Right ventricle myocardium inferior (tissue), 1 donor: ENCODE data around the gene NRP1. TPM values are rescaled to one million over a fixed set of nuclear protein-coding genes. Genes with fewer than 3 reads are reported as not detected.
A peak's percentile ranks its signal among the peaks of the same experiment; 100 is the strongest.

Source experiments
- ATAC-seq: fragments of 200-7000 bp; cut with Tn5 transposase; one replicate; pipeline ENCODE4 v1.9.1; 2020; ENCODE audit warnings: mild to moderate bottlenecking, moderate library complexity
- DNase-seq: peaks from one replicate; pipeline ENCODE4 v3.0.0; 2021; ENCODE audit errors: missing footprints
- intact Hi-C: fragments of 100-400 bp; cut with DNase I; formaldehyde crosslinking; loops from one replicate; pipeline ENCODE4 v1.11.0; 2022
- total RNA-seq: library from RNA; stranded (reverse); fragmentation: NEBNext Ultra II Directional; extraction: Animal tissue kit (Norgen Biotek cat#: 25700); gene quantifications from one replicate; pipeline ENCODE4 v1.2.1, GENCODE V29; 2021
- donor health status: DM: no; HTN: yes; CAD: no; lungs with severe emphysema.

NRP1 gene
- total RNA-seq, 1 donor from 2014 or later: 175 TPM

DNA sequence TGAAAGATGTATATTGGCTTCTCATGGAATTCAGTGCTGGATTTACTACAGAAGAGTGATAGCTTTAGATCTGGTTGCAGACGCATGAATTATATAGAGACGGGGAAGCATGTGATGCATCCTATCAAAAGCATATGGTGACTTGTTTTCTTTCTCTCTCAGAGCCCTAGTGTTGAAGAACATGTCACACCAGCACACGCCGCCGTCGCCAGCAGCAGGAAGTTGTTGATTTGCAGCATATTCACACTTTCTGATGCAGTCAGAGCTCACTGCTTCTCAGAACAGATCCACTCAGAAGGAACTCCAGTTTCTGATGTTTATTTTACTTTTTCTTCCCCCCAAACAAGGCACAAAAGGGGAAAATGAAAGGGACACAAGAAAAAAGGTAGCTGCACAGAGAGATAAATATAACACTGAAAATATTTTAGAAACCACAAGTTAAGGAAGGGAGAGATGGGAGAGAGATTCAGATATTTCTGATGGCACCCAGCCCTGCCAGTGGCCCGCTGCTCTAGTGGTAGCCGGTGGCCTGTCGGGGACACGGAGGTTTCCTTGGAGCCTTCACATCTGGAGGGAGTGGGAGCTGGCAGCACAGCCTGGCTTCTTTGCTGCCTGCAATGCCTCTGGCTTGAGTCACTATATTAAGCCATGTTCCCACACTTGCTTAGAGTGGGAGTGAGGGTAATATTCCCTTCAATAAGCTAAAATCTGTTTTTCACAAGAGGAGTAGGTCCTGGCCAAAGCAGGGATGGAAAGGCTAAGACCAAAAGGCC, 123.2 kb downstream of the NRP1 start:
- intact Hi-C loops: no loop called here
- DNase-seq: peak; percentile 82
- ATAC-seq: peak; percentile 76

GRCh38 chr10:33209802-33210201, 124.7 kb downstream of the NRP1 start:
- DNase-seq: no peak
- ATAC-seq: no peak
- intact Hi-C loops: no loop called here

- intact Hi-C loops: no loop called here
- no peak for DNase-seq
- no peak for ATAC-seq
Observed at GRCh38 chr10:33208166-33208565, 126.3 kb downstream of the NRP1 start.

GRCh38 chr10:33204031-33204430, 130.4 kb downstream of the NRP1 start:
- ATAC-seq (peak; percentile 83), DNase-seq (no peak)
- intact Hi-C loops: no loop called here

- ATAC-seq: no peak
- no peak for DNase-seq
- intact Hi-C loops: no loop called here
Observed at GRCh38 chr10:33201971-33202370, 132.5 kb downstream of the NRP1 start.

DNA sequence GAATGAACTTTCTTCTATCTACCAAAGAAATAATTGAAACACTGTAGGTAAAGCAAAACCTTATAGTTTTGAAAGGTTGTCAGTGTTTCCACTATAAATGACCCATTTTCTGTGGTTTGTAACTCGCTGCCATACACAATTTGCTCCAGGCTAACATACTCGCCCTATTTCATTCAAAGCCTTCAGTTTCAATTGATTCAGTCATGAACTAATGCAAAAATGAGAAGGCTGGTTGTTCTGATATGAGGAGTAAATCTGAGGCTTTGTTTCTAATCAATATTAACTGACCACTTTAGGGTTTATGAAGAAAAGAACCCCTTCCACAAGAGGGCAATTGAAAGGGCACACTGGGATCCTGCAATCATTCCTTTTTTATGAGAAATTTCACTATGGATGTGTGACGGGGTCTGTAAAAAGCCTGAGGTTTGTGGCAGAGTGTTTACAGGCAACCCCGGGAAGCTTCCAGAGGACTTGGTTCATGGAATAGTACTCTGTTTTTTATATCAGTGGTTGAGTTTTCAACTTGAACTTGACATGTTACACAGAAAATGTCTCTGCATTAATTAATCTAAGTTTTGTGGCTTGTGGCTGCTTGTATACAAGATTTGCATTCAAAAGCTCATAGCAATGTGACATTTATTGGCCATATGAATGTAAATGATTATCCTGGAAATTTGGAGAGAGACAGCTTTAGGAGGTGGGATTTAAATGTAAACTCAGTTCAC, 133.2 kb downstream of the NRP1 start:
- intact Hi-C loops: no loop called here
- DNase-seq: no peak
- ATAC-seq: no peak

GRCh38 chr10:33199731-33200232, 134.7 kb downstream of the NRP1 start:
- intact Hi-C loops: loop anchor here (5.0 kb wide), 1 partner anchor 33 kb away; no protein-coding TSS in a partner anchor
- no peak for DNase-seq
- ATAC-seq: no peak

GRCh38 chr10:33198610-33199009, 135.9 kb downstream of the NRP1 start:
- intact Hi-C loops: loop anchor here (5.0 kb wide), 1 partner anchor 34 kb away; no protein-coding TSS in a partner anchor
- ATAC-seq (no peak), DNase-seq (no peak)

DNA sequence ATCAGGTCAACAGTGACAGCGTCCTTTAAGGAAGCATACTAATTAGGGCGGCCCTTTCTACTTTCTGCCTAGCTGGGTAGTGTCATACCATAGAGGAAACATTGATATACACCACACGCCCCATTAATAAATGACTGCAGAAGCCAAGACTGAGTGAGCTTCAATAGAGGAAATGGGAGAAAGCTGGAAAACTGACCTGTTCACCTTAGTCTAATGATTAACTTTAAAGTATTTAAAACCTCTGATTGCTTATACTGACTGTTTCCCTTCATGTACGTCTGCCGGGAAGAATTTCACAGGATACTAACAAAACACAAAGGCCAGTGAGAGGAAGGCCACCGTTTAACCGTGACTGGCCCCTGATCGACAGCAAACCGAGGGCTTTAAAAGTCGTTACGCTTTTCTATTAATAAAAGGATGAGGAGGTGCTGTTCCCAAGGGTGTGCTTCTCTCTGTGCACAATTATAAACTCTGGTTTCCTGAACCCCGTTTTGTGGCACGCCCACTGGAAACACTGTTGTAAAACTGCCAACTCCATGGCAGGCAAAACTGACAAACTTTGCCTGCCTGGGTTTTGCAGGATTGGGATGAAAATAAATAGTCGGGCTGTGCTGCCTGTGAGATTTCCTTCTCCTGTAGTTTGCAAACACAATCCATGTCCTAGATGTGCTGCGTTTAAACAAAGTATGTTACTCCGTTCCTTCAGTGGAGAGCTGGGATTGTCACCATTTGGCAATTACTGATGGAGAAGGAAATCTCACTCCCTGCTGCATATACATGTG, 137.6 kb downstream of the NRP1 start:
- DNase-seq (no peak), ATAC-seq (no peak)
- intact Hi-C loops: loop anchor here (5.0 kb wide), 1 partner anchor 35 kb away; no protein-coding TSS in a partner anchor

DNA sequence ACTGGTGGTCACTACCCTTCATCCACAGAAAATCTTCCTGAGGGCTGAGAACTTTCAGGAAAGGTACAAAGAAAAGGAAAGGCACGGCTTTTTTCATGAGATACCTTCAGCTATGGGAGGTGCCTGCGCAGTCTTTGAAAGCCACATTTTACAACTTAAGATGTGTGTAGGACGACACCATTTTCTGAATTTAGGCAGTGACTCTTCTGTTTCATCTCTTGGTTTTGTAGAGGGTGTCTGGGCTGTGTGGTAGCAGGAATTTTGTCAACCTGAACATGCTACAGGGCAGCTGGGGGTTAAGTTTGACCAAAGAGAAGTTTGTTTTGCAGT, 138.1 kb downstream of the NRP1 start:
- ATAC-seq: no peak
- intact Hi-C loops: loop anchor here (5.0 kb wide), 1 partner anchor 36 kb away; no protein-coding TSS in a partner anchor
- DNase-seq: no peak

DNA sequence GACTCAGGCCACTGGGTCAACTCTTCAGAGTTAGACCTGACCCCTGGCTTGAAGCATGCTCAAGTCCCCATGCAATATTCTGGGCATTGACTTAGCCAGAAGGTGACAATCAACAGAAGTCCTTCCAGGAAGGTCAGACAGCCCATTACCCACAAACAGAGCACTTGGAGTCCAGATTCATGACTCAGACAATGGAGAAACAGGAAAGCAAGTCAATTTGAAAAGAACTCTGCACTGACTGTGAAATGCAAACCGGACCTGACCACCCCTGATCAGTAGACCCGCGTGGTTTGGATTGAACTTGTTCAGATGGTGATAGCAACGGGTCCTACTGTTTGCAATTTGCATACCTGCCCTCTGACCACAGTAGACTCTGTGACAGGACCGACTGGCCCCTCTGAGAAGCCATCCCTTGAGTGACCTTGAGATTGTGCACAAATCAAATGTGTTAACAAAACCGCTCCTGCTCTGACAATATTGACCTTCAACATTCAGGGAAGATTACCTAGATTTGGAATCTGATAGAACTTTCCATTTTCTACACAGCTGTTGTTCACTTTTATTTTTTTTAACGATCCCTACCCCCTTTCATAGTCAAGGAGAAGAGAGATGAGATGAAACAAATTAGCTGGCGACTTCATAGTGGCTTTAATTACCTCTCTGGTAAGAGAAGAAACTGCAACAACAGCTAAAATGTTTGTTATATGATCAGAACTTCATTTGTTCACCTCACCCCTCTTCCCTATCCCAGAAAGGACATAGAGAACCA, 138.7 kb downstream of the NRP1 start:
- ATAC-seq (no peak), DNase-seq (no peak)
- intact Hi-C loops: loop anchor here (5.0 kb wide), 1 partner anchor 37 kb away; no protein-coding TSS in a partner anchor

GRCh38 chr10:33193701-33194521, 140.6 kb downstream of the NRP1 start:
- ATAC-seq (peak; percentile 58), DNase-seq (no peak)
- intact Hi-C loops: loop anchor here (2.0 kb wide), 2 partner anchors 143 to 1445 kb away; no protein-coding TSS in a partner anchor

DNA sequence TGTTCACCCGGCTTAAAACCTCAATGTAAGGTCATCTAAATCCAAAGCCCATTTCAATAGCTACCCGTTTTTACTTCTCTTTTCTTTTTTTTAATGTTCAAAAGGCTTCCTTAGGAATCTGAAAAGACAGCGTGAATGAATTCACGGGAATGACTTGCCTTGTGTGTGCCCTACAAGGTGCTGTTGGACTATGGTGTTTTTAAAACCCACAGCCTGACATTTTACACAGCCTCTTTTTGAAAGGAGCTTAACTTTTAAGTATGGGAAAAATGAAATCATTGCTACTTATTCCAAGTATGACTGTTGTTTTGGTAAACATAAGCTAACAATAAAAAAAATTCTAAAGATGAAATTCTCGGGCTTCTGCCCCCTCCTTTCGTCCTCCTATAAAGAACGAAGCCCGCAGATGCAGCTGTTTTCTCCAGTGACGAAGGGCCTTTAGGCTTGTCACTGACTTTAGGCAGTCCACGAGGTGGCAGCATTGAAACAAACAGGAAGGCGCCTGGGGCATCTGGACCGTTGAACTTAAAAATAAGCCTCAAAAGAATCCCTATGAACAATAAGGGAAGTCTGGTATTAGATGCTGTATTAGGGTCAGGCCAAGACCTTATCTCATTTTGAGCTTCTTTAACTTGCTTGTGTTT, 141.3 kb downstream of the NRP1 start:
- ATAC-seq (peak; percentile 92), DNase-seq (peak; percentile 79)
- intact Hi-C loops: loop anchor here (2.0 kb wide), 2 partner anchors 144 to 1446 kb away; no protein-coding TSS in a partner anchor

GRCh38 chr10:33192190-33192589, 142.3 kb downstream of the NRP1 start:
- ATAC-seq (no peak), DNase-seq (no peak)
- intact Hi-C loops: loop anchor here (2.0 kb wide), 2 partner anchors 145 to 1447 kb away; no protein-coding TSS in a partner anchor

- DNase-seq (no peak), ATAC-seq (no peak)
- intact Hi-C loops: no loop called here
Observed at GRCh38 chr10:33190406-33190805, 144.1 kb downstream of the NRP1 start.

DNA sequence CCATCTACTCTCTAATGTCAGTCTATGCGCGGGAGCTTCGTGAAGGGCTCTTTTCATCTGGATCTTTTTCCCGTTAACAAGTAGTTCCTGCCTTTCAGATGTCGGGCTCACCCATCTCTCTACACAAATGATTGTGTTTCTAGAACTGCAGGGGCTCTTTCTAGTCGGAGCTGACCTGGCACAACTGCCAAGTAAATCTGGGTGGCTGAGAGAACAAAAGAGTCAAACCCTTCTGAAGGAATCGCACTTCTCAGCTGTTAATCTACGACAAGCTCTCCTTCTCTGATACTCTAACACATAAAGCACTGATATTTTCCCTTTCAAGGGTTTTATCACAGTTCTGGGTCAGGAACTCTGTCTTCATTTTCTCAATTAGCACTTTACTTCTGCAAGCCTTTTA, 144.7 kb downstream of the NRP1 start:
- no peak for DNase-seq
- ATAC-seq: no peak
- intact Hi-C loops: no loop called here

DNA sequence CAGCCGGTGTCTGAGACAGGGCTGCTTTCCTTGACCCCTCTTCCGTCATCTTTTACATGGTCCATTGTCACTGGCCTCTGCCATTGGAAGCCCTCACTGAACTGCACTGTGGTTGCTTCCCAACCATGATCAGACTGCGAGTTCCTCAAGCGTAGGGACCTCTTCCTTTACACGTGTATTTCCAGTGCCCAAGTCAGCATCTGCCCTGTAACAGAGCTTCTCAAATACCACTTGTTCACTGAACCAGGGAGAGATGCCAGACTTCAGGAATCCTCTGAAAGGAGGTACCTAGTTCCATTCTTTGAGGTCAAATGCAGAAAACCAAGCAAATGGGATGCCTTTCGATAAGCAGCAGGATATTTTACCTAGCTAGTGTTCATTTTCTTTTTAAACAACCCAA, 145.1 kb downstream of the NRP1 start:
- DNase-seq (no peak), ATAC-seq (no peak)
- intact Hi-C loops: no loop called here
